ENCODE measurements around the gene CTNNA2.
A peak's percentile ranks its signal among the peaks of the same experiment; 100 is the strongest.

Gene CTNNA2

GRCh38 chr2:79715338-79715737 lies 202.5 kb downstream of the CTNNA2 start:
- DNase-seq: no peak

- no peak for DNase-seq
Measured at GRCh38 chr2:79716266-79716665, 203.4 kb downstream of the CTNNA2 start.

- no peak for DNase-seq
Measured at GRCh38 chr2:79717364-79718007, 204.6 kb downstream of the CTNNA2 start.

- DNase-seq: no peak
Measured at GRCh38 chr2:79721061-79721460, 208.2 kb downstream of the CTNNA2 start.

GRCh38 chr2:79721966-79722365 lies 209.1 kb downstream of the CTNNA2 start:
- no peak for DNase-seq

- no peak for DNase-seq
Measured at GRCh38 chr2:79723830-79724229, 211.0 kb downstream of the CTNNA2 start.

- DNase-seq: no peak
Measured at GRCh38 chr2:79729532-79729931, 216.7 kb downstream of the CTNNA2 start.

- DNase-seq: no peak
Measured at GRCh38 chr2:79734518-79734917, 221.7 kb downstream of the CTNNA2 start.

GRCh38 chr2:79740879-79741443 lies 228.1 kb downstream of the CTNNA2 start:
- DNase-seq: no peak

- no peak for DNase-seq
Measured at GRCh38 chr2:79750321-79750720, 237.5 kb downstream of the CTNNA2 start.

GRCh38 chr2:79757526-79757925 lies 244.7 kb downstream of the CTNNA2 start:
- no peak for DNase-seq

GRCh38 chr2:79758042-79758441 lies 245.2 kb downstream of the CTNNA2 start:
- DNase-seq: no peak

GRCh38 chr2:79758749-79759282 lies 246.0 kb downstream of the CTNNA2 start:
- DNase-seq: no peak

GRCh38 chr2:79770926-79771325 lies 258.1 kb downstream of the CTNNA2 start:
- DNase-seq: no peak

GRCh38 chr2:79771493-79771892 lies 258.6 kb downstream of the CTNNA2 start:
- DNase-seq: peak; percentile 34

- DNase-seq: no peak
Measured at GRCh38 chr2:79774016-79774415, 261.2 kb downstream of the CTNNA2 start.

- no peak for DNase-seq
Measured at GRCh38 chr2:79776461-79776860, 263.6 kb downstream of the CTNNA2 start.

- DNase-seq: no peak
Measured at GRCh38 chr2:79780781-79781180, 267.9 kb downstream of the CTNNA2 start.

- DNase-seq: no peak
Measured at GRCh38 chr2:79782576-79783452, 270.0 kb downstream of the CTNNA2 start.

GRCh38 chr2:79788952-79789651 lies 276.3 kb downstream of the CTNNA2 start:
- no peak for DNase-seq

- no peak for DNase-seq
Measured at GRCh38 chr2:79789811-79790210, 277.0 kb downstream of the CTNNA2 start.

GRCh38 chr2:79792090-79792489 lies 279.2 kb downstream of the CTNNA2 start:
- DNase-seq: peak; percentile 15

- peak; percentile 25 for DNase-seq
Measured at GRCh38 chr2:79793006-79793405, 280.2 kb downstream of the CTNNA2 start.

Data from midbrain (tissue), 1 donor.